GM18870 (cell line): ENCODE measurements around the gene ELL.

Experiments used
- ATAC-seq: cut with Tn5 transposase; IDR thresholded peaks from one replicate; pipeline ENCODE4 v1.9.1; 2021; ENCODE audit warnings: moderate library complexity; ENCODE audit not compliant: unreplicated experiment

The ELL gene

DNA sequence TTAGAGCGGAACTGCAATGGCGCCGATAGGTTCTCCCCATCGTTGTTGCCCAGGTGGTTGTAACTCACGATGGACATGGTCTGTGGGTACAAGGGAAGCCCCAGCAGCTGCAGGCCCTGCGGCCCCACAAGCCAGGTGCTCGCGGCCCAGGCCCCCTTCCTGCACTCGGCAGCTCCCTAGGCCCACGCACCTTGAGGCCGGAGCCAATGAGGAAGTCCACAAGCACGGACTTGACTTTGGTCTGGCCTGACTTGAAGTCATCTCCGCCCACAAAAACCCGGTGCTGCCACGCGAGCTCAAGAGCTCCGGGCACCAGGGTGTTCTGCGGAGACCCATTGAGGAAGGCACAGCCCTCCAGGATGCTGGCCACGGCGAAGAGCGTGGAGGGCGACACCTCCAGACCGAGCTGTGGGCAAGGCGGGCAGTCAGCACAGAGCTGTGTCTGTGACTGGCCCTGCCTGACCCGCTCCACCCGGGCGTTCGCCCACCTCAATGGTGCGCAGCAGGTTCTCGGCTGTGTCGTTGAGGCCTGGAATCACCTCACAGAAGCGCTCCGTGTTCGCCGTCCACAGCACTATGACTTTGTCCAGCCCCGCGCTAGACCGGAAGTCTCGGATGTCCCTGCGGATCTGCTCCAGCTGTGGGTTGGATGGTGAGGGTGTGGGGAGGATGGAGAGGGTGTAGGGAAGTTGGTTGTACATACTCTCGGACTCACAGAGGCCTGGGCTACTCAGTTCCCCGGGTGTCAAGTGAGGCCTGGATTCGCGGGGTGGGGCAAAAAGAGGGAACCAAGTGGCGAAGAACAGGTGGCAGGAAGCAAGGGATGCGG is 85.8 kb downstream of the ELL start:
- no peak for ATAC-seq

DNA sequence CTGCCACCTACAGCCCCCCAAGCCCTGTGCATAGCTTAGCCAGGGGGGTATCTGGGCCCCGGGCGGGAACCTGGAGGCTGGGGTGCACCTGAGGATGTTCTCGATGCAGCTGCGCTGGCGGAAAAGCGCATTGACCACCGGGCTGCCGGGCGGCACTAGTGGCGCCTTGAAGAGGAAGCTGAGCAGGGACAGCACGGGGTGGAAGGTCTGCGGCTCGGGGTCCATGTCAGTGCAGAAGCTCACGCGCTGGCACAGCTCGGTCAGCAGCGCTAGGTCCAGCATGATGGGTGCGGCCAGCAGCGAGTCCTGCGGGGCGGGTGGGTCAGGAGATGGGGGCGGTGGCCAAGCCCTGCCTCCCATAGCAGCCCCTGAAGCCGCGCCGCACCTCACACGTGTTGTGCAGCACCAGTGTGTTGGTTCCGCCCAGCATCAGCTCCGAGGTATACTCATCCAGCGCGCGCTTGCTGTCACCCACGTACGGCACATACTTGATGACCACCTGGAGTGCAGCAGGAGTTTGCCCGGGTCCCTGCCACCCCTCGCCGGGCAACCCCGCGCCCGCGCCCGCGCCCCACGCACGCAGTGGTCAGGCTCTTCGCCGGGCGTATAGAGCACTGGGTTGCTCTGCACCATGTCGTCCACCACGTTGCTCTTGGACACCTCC is 86.6 kb downstream of the ELL start:
- ATAC-seq: no peak

DNA sequence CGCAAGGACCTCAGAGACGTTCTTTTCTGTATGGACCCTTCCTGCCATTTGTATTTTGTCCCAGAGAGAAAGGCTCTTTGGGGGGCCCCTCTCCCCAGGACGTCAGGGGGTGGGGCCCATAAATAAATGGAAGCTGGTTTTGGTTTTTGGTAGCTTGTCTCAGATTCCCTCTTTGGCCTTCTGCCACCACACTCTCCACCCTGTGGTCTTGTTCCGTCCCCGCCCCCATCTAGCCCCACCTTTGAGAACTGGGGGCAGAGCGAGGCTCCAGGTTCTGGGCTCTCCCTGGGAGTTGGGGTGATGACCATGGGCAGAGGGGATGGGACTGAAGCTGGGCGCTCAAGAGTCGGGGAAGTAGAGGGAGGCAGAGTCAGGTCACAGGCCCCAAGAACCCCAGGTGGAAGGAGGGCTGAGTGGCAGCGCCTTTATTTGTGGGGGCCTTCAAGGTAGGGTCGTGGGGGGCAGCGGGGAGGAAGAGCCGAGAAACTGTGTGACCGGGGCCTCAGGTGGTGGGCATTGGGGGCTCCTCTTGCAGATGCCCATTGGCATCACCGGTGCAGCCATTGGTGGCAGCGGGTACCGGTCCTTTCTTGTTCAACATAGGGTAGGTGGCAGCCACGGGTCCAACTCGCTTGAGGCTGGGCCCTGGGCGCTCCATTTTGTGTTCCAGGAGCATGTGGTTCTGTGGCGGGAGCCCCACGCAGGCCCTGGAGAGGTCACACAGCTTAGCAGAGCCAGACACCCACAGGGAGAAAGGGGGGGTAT is 87.3 kb downstream of the ELL start:
- ATAC-seq: no peak

DNA sequence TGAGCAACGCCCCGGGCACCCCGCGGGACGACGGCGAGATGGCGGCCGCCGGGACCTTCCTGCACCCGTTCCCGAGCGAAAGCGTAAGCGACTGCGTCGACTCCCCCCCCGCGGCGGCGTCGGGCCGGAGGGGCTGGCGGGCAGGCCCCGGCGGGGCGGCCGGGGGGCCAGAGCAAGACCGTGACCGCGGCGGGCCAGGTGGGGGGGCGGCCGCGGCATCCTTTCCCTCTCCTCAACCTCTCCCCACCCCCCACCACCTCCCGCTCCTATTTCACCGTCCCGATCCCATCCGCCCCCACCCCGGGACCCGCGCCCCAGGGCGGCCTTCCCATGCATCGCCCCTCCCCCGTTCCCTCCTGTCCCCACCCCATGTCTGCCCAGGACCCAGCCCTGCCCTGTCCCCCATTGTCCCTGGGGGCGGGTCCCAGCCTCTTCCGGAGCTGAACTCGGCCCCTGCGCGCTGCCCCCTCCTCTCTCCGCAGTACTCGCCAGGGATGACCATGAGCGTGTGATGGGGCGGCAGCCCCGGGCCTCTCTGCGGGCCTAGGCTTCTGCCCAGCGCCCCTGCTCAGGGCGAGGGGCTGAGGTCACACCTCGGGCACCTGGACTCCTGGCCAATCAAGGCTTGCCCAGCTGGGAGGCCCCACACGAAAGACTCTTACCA is 88.0 kb downstream of the ELL start:
- no peak for ATAC-seq

DNA sequence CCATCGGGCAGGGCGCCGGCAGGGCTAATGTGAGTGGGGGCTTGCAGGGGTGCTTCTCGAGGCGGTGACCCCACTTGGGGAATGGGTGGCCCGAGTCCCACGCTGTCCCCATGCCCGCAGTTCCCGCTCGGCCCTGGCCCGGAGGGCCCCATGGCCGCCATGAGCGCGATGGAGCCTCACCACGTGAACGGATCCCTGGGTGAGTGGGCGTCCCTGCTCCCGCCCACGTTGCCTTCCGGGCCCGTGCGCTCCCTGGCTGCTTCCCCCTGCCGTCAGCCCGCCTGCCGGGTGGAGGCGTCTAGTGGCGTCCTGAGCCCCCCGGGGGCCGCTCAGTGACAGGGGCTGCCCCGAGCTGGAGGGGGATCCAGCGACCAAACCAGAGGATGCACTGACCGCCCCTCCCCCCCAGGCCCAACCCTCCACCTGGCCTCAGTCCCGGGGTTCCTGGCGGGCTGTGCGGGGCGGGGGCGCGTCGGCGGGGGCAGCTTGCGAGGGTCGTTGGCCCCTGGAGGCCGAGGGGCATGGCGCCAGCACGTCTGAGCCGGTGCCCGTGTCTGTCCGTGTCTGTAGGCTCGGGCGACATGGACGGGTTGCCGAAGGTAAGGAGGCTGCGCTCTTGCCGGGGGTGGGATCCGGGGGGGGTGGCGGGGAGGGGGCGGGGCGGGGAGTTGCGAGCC is 88.7 kb downstream of the ELL start:
- ATAC-seq: no peak

DNA sequence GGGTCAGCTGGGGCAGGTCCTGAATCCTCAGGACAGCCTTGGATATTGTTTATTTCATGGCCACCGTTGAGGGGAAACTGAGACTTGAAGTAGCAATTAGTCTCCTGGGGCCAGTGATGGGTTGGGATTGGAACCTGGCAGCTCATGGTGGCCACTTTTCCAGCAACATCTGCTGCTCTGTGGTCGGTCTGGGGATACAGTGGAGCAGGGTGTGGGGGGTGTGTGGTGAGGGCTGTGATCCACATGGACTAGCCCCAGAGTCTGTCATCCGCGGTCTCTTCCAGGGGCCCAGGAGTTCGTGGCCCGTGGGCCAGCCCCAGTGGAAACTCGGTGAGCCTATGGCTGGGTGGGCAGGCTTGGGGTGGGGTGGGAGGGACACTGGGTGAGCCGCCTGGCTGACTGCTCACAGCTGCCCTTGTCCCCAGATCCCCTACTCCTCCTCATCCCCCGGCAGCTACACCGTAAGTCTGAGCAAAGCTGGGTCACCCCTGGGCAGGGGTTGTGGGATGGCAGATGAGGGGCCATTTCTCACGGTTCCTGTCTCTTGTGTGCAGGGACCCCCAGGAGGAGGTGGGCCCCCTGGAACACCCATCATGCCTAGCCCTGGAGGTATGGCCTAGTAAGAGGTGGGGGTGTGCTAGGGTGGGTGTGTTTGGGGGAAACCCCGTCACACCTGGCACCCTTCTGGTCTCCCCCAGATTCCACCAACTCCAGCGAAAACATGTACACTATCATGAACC is 89.4 kb downstream of the ELL start:
- no peak for ATAC-seq

DNA sequence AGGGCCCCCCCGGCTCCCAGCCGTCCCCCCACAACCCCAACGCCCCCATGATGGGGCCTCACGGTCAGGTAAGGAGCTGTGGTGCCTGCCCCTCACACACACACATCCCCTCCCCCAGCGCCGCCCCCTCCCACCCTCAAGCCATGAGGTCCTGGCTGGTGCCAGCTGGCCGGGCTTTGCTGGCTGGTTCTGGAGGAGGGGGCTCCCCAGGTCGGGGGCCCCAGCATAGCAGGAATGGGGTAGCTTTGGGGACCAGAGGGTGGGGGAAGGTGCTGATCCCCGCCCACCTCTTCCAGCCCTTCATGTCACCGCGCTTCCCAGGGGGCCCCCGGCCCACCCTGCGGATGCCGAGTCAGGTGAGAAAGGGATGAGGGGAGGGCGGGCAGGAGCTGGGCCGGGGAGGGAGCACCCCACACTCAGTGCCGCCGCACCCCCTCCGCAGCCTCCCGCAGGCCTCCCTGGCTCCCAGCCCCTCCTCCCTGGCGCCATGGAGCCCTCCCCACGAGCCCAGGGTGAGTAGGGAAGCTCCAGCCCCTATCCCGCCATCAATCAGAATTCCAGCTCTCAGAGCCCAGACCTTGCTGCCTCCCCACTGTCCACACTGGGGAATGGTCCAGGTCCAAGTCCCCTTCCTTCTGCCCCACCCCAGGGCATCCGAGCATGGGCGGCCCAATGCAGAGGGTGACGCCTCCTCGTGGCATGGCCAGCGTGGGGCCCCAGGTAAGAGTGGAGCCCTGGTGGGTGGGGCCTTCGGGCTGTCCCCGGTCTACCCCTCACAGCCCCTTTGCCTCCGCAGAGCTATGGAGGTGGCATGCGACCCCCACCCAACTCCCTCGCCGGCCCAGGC is 90.3 kb downstream of the ELL start:
- no peak for ATAC-seq

DNA sequence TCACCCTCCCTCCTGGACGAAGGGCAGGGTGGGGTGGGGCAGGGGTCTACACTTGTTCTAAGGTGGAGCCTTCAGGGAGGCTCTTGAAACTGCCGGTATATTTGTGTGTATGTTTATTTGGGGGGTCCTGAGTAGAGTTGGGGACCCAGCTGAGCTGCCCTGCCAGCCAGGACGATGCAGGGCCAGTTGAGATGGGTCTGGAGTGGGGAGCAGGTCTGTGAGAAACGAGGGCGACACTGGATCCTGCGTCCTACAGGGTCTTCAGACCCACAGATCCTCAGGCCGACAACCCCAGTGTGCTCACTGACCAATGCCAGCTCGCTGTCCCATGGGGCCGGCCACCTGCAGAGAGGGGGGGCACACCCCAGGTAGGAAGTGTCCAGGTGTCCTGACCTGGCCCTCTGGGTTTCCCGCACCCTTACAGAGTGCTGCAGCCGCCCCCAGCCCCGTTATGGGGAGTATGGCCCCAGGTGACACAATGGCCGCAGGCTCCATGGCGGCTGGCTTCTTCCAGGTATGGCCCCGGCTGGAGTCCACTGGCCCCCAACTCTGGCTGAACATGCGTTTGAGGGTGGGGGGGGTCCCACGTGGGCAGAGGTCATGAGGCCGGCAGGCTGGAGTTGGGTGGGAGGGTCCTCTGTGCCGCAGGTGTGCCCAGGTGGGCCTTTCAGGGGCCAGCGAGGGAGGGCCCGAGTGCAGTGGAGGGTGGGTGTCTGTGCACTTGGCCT is 91.3 kb downstream of the ELL start:
- ATAC-seq: no peak

DNA sequence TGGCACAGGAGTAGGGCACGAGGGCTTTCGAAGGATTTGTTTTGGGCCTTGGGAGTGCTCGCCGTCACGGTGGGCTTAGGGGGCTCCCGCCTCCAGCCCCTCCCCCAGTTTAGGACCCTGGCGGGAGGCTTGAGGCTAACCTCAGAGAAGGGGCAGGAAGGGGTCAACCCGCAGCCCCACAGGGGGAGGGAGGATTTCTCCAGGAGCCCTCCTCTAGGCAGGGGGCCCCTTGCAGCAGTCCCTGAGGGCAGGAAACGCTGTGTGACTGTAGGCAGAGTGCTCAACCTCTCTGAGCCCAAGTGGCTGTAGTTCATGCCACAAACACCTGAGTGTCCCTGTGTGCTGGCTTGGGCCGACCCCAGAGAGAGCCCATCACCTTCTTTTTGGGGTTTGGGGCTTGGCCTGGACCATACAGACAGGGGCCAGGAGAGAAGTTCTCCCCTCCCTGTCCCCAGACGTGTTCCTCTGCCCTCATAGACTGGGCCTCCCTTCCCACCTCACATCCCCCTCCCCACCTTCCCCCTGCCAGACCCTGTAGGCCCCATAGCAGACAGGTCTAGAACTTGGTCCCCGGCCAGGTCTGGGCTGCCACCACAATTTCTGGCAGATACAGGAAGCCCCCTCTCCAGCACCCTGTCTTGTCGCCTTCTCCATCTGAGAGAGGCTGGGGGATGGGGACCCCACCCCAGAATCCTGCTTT is 92.0 kb downstream of the ELL start:
- ATAC-seq: no peak

DNA sequence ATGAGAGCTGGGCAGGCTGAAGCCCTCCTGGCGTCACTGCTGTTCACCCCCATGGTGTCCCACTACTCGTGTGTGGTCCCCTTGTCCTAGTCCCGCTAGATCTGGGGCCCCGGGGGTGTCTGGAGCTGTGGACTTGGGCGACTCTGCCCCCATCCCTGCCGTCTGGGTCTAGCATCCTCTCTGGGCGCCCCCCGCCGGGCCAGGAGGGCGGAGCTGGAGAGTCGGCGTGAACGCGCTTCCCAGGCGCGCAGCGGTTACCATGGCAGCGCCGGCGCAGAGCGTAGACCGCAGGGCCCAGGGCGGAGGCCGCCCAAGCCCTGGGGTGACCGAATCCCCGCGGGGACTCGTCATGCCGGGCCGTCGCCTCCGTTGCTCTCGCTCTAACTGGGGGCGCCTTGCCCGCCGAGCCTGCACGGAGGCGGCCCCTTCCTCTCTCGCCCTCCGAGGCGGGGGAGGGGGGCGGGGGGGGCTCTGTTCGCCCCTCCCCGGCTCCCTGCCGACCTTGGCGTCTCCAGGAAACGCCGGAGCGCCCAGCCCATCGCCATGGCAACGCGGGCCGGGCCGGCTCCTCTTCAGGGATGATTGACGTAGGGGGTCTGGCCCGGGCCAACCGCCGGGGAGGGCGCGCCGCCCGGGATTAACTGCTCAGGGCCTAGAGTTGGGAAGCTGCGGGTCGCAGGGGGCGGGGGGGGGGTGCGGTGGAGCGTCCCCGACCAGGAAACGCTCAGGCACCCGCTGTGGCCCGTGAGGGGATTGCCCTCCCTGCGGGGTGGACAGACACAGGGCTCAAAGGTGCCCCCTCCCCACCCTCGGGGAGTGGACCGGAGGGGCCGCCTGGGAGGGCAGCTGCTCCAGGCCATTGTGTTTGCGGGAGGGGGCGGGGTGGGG is 92.8 kb downstream of the ELL start:
- no peak for ATAC-seq

DNA sequence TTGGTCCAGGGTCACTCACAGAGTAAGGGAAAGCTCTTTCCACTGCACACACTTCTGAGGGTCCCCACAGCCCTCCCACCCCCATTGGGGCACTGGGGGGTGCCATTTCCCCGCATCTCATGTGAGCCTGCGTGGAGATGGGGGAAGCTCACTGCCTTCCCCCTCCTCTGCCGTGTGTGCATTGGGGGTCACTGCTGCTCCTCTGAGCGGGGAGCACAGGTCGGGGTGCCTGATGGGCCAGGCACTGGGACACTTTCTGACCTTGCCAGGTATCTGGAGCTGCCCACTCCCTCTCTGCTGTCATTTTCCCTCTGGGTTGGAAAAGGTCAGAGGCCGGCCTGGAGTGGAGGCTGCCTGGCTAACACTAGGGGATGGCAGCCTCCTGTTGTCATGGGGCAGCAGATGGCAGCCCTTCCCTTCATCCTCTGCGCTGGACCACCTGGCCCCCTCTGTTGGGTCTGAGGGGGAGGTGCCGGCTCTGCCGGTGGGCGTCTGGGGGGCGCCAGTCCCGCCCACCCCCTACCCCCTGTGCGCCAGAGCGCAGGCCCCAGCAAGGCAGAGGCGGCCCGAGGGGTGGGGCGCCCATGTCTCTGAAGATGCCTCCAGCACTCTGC is 93.6 kb downstream of the ELL start:
- no peak for ATAC-seq

DNA sequence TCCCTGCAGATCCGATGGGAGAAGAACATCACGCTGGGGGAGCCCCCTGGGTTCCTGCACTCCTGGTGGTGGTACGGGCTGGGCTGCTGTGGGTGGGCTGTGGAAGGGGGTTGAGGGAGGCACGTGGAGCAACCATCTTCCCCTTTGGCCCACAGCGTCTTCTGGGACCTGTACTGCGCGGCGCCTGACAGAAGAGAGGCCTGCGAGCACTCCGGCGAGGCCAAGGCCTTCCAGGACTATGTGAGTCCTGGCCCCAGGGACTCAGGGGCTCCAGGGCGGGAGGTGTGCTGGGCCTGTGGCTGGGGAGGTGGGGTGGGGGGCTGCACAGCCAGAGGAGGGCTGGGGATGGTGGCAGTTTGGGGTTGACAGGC is 94.1 kb downstream of the ELL start:
- ATAC-seq: no peak

DNA sequence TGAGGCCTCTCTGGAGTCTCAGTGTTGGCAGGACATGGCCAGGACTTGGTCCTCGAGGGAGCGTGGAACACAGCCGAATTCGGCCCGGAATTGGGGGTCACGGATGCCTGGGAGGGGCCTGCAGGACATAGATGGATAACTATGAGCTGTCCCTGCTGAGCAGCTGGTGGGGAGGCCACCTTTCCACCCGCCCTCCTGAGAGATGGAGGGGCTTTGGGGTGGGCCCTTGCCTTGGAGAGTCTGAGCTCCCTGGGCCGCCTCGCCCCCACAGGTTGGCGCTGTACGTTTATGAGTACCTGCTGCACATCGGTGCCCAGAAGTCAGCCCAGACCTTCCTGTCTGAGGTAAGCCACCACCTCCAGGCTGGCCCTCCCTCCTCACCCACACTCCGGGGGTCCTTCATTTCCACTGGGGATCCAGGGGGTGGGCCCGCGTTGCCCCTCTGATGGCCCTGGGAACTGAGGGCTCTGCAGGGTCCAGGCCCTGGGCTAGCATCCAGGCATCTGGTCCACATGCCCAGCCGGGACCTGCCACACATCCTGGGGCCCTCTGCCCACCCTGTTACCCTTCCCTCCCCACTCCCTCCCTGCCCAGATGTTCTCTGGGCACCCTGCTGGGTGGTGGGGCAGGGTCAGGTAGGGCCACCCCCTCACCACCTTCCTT is 94.7 kb downstream of the ELL start:
- ATAC-seq: no peak

DNA sequence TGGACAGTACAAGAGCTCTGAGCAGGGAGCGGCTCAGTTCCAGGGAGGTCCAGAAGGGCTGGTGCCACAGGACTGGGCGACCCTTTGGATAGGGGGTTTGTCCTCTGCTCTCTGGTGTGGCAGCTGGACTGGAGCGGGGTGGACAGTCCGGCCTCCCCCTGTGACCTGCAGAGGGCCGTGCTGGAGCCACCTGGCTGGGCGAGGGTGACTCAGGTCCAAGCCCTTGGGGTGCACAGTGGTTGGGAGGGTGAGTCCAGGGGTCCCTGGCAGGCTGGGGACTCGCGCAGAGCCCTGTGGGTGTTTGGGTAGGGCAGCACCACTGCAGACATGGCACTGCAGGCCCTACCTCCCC is 95.5 kb downstream of the ELL start:
- ATAC-seq: no peak

DNA sequence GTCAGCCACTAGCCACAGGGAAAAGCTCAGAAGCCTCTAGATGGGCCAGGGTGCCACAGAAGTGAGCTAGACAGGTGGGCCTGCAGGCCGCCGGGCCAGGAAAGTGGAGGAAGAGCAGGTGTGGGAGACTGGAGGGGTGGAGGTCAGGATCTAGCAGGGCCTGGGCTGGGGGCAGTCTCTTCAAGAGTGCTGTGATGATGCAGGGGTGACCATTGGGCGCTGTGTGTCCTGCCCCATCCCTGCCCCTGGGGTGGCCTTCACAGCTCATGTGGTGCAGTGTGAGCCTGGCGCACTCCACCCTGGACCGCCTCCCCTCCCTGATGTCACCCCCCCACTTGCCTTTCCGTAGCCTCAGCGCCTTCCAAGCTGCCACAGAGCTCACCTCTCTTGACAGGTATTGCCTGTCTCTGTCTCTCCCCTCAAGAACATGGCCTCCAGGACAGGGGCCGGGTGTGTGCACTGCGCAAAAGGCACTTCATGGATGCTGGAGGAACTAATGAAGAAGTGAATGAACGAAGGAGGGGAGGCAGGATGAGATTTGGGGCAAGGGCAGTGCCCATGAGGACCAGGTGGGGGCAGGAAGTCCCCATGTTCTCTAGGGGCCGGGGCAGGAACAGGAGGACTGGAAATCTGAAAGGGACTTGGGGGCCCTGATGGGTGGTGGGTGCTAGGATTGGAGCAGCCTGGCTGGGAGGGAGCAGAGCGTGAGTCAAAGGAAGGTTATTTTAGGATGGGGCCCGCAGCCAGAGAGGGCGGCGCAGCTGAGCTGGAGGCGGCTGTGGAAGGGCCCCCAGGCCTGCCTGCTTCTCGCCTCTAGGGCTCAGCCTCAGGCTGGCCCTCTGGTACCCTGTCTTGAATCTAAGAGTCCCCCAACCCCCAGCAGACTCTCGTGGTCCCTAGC is 96.1 kb downstream of the ELL start:
- ATAC-seq: no peak
